H9 (cell line): ENCODE results near the gene RNF114. TPM values are rescaled to one million over a fixed set of nuclear protein-coding genes. Genes with fewer than 3 reads are reported as not detected.

Experiments
- DNase-seq: peaks from one replicate; pipeline ENCODE4 v3.0.0-alpha.2; 2017
- H2AFZ ChIP-seq: one replicate; pipeline ENCODE4 v1.6.1; 2013; ENCODE audit warnings: mild to moderate bottlenecking, low read length, control low read depth, moderate library complexity
- H2AK5ac ChIP-seq: 2 replicates; pipeline ENCODE4 v1.6.1; 2013; ENCODE audit warnings: low read length, control low read depth, mixed read lengths; ENCODE audit not compliant: insufficient read length
- H2BK120ac ChIP-seq: one replicate; pipeline ENCODE4 v1.6.1; 2013; ENCODE audit warnings: low read depth, mild to moderate bottlenecking, low read length, control low read depth, inconsistent platforms; ENCODE audit not compliant: poor library complexity, severe bottlenecking
- H2BK12ac ChIP-seq: 2 replicates; pipeline ENCODE4 v1.6.1; 2013; ENCODE audit warnings: low read length, control low read depth, mixed read lengths, low read depth; ENCODE audit not compliant: insufficient read length
- H2BK15ac ChIP-seq: 2 replicates; pipeline ENCODE4 v1.6.1; 2013; ENCODE audit warnings: low read depth, low read length, control low read depth
- H2BK20ac ChIP-seq: one replicate; pipeline ENCODE4 v1.6.1; 2013; ENCODE audit warnings: low read depth, mild to moderate bottlenecking, low read length, control low read depth, inconsistent platforms; ENCODE audit not compliant: poor library complexity, severe bottlenecking
- H2BK5ac ChIP-seq: 2 replicates; pipeline ENCODE4 v1.6.1; 2013; ENCODE audit warnings: low read length, control low read depth, mixed read lengths; ENCODE audit not compliant: insufficient read length
- H3K14ac ChIP-seq: 2 replicates; pipeline ENCODE4 v1.6.1; 2013; ENCODE audit warnings: low read length, control low read depth; ENCODE audit not compliant: insufficient read depth
- H3K18ac ChIP-seq: 2 replicates; pipeline ENCODE4 v1.6.1; 2013; ENCODE audit warnings: low read depth, mild to moderate bottlenecking, mixed read lengths, low read length, control low read depth; ENCODE audit not compliant: insufficient read length
- H3K23ac ChIP-seq: 2 replicates; pipeline ENCODE4 v1.6.1; 2013; ENCODE audit warnings: low read length, control low read depth, mixed read lengths, low read depth; ENCODE audit not compliant: insufficient read length
- H3K23me2 ChIP-seq: 2 replicates; pipeline ENCODE4 v1.6.1; 2013; ENCODE audit warnings: low read depth, mild to moderate bottlenecking, mixed read lengths, low read length, control low read depth; ENCODE audit not compliant: insufficient read length, poor library complexity, severe bottlenecking
- H3K27ac ChIP-seq: 2 replicates; pipeline ENCODE4 v1.5.1; 2013; ENCODE audit warnings: low read length, control low read depth, mixed read lengths, low read depth; ENCODE audit not compliant: insufficient read length
- H3K27me3 ChIP-seq: 2 replicates; pipeline ENCODE4 v1.6.1; 2013; ENCODE audit warnings: low read length, control low read depth, inconsistent platforms; ENCODE audit not compliant: insufficient read depth
- H3K4ac ChIP-seq: 2 replicates; pipeline ENCODE4 v1.6.1; 2013; ENCODE audit warnings: low read depth, mild to moderate bottlenecking, control low read depth, inconsistent platforms, low read length, moderate library complexity
- H3K4me1 ChIP-seq: 2 replicates; pipeline ENCODE4 v1.6.1; 2013; ENCODE audit warnings: low read length, control low read depth, inconsistent platforms; ENCODE audit not compliant: insufficient read depth
- H3K4me2 ChIP-seq: 2 replicates; pipeline ENCODE4 v1.6.1; 2013; ENCODE audit warnings: low read length, control low read depth, mixed read lengths; ENCODE audit not compliant: insufficient read length, insufficient read depth
- H3K56ac ChIP-seq: 2 replicates; pipeline ENCODE4 v1.6.1; 2013; ENCODE audit warnings: low read depth, mild to moderate bottlenecking, mixed read lengths, low read length, control low read depth; ENCODE audit not compliant: insufficient read length
- H3K79me1 ChIP-seq: 2 replicates; pipeline ENCODE4 v1.6.1; 2013; ENCODE audit warnings: low read depth, mild to moderate bottlenecking, moderate library complexity, low read length, control low read depth, inconsistent platforms; ENCODE audit not compliant: insufficient read depth, poor library complexity, severe bottlenecking
- H3K79me2 ChIP-seq: 2 replicates; pipeline ENCODE4 v1.6.1; 2013; ENCODE audit warnings: low read length, control low read depth, inconsistent platforms; ENCODE audit not compliant: insufficient read depth
- H3K9ac ChIP-seq: 2 replicates; pipeline ENCODE4 v1.6.1; 2013; ENCODE audit warnings: low read length, control low read depth, mixed read lengths; ENCODE audit not compliant: insufficient read length; ENCODE audit errors: extremely low read depth
- H3K9me3 ChIP-seq: one replicate; pipeline ENCODE4 v1.6.1; 2013; ENCODE audit warnings: low read depth, low read length, inconsistent platforms; ENCODE audit not compliant: control insufficient read depth
- H3T11ph ChIP-seq: one replicate; pipeline ENCODE4 v1.6.1; 2013; ENCODE audit warnings: mild to moderate bottlenecking, low read length, control low read depth, inconsistent platforms
- H4K20me1 ChIP-seq: one replicate; pipeline ENCODE4 v1.6.1; 2013; ENCODE audit not compliant: control insufficient read depth, insufficient read length, insufficient read depth
- H4K5ac ChIP-seq: 2 replicates; pipeline ENCODE4 v1.6.1; 2013; ENCODE audit warnings: low read depth, mild to moderate bottlenecking, mixed read lengths, low read length, control low read depth; ENCODE audit not compliant: insufficient read length
- H4K8ac ChIP-seq: replicated peaks from 2 replicates; pipeline ENCODE4 v1.6.1; 2013; ENCODE audit warnings: low read length, control low read depth, mixed read lengths, low read depth; ENCODE audit not compliant: insufficient read length
- H4K91ac ChIP-seq: 2 replicates; pipeline ENCODE4 v1.6.1; 2013; ENCODE audit warnings: low read depth, mild to moderate bottlenecking, moderate library complexity, mixed read lengths, low read length, control low read depth; ENCODE audit not compliant: insufficient read length
- H3K27ac Mint-ChIP-seq, 3 experiments: 2 replicates in 2 of 3; 3 replicates in 1 of 3; pipeline ENCODE4 v1.8.0; 2020 to 2021; ENCODE audit warnings: mixed read lengths in 3 of 3, mild to moderate bottlenecking in 1 of 3, moderate library complexity in 1 of 3
- H3K27me3 Mint-ChIP-seq: 2 replicates; pipeline ENCODE4 v1.8.0; 2021; ENCODE audit warnings: low read depth, mild to moderate bottlenecking, moderate library complexity, mixed read lengths
- H3K36me3 Mint-ChIP-seq, 3 experiments: 2 replicates in 2 of 3; 3 replicates in 1 of 3; pipeline ENCODE4 v1.8.0; 2020 to 2021; ENCODE audit warnings: low read depth in 3 of 3, mixed read lengths in 3 of 3; ENCODE audit not compliant: insufficient read depth in 1 of 3
- H3K4me1 Mint-ChIP-seq, 2 experiments: 2 replicates each; pipeline ENCODE4 v1.8.0; 2020; ENCODE audit warnings: mixed read lengths in 2 of 2
- H3K4me3 Mint-ChIP-seq, 2 experiments: 2 replicates in 1 of 2; 3 replicates in 1 of 2; pipeline ENCODE4 v1.8.0; 2020 to 2021; ENCODE audit warnings: mild to moderate bottlenecking in 2 of 2, mixed read lengths in 2 of 2, moderate library complexity in 1 of 2
- H3K9me3 Mint-ChIP-seq, 2 experiments: 2 replicates in 1 of 2; 3 replicates in 1 of 2; pipeline ENCODE4 v1.8.0; 2020; ENCODE audit warnings: mild to moderate bottlenecking in 2 of 2, mixed read lengths in 2 of 2, moderate library complexity in 1 of 2
- WGBS: extraction: QIAGEN DNeasy Blood & Tissue Kit; methylation state at CpG from one replicate; pipeline ENCODE4 v1.1.7; 2013; ENCODE audit warnings: missing lambda C conversion rate, low lambda C conversion rate, mixed read lengths; ENCODE audit not compliant: insufficient read length; ENCODE audit errors: extremely low coverage; 5-methylcytosine and 5-hydroxymethylcytosine counted together
- total RNA-seq: library from RNA; stranded (reverse); gene quantifications from 2 replicates; pipeline ENCODE4 v1.2.1, GENCODE V29; 2021
- TF ChIP-seq, protein P1 (sequence below): fragments of 200-600 bp; sonication (generic); conservative IDR thresholded peaks from 3 replicates; pipeline ENCODE4 v1.8.0; 2021; ENCODE audit warnings: antibody characterized with exemption, mild to moderate bottlenecking

RNF114 gene
- total RNA-seq, 1 experiment from 2014 or later = 75.5 TPM

DNA sequence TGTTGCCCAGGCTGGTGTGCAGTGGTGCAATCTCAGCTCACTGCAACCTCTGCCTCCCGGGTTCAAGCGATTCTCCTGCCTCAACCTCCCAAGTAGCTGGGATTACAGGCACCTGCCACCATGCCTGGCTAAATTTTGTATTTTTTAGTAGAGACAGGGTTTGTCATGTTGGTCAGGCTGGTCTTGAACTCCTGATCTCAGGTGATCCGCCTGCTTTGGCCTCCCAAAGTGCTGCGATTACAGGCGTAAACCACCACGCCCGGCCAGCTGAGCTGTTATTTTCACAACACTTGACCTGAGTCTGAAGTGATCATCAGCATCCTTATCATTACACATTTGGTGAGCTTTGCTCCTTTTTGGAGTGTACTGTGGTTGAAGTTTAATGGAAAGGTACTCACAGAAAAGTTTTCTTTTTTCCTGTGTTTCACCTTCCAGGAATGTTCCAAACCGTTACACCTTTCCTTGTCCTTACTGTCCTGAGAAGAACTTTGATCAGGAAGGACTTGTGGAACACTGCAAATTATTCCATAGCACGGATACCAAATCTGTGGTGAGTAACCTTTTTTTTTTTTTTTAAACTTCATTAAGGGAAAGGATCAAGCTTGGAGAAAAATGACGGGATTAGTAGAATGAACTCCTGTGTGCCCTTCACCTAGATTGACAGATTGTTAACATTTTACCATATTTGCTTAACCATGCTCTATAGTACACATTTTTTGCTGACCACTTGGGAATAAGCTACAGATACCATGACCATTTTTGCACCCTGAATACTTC lies 9.7 kb downstream of the RNF114 start:
- no peak overlapping the region for H3K27ac Mint-ChIP-seq
- H3K9ac ChIP-seq = no peak overlapping the region
- peaks cover 45 to 90% (median 80%) of the 10 kb centered on the region in 3 experiments; a peak in 6 of 7 replicates for H3K36me3 Mint-ChIP-seq
- H3K14ac ChIP-seq = no peak overlapping the region
- H2AK5ac ChIP-seq = no peak overlapping the region
- no peak overlapping the region for H2AFZ ChIP-seq
- no peak overlapping the region for H3K23ac ChIP-seq
- TF ChIP-seq, protein P1, sequence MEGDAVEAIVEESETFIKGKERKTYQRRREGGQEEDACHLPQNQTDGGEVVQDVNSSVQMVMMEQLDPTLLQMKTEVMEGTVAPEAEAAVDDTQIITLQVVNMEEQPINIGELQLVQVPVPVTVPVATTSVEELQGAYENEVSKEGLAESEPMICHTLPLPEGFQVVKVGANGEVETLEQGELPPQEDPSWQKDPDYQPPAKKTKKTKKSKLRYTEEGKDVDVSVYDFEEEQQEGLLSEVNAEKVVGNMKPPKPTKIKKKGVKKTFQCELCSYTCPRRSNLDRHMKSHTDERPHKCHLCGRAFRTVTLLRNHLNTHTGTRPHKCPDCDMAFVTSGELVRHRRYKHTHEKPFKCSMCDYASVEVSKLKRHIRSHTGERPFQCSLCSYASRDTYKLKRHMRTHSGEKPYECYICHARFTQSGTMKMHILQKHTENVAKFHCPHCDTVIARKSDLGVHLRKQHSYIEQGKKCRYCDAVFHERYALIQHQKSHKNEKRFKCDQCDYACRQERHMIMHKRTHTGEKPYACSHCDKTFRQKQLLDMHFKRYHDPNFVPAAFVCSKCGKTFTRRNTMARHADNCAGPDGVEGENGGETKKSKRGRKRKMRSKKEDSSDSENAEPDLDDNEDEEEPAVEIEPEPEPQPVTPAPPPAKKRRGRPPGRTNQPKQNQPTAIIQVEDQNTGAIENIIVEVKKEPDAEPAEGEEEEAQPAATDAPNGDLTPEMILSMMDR = no peak
- no peak overlapping the region for H4K91ac ChIP-seq
- H3K27ac ChIP-seq = no peak overlapping the region
- H3K27me3 ChIP-seq = no peaks in the 10 kb centered on the region
- H2BK20ac ChIP-seq = no peak overlapping the region
- no peak overlapping the region for H2BK12ac ChIP-seq
- H3K27me3 Mint-ChIP-seq = no peaks in the 10 kb centered on the region
- H3T11ph ChIP-seq = no peak overlapping the region
- H3K23me2 ChIP-seq = no peaks in the 10 kb centered on the region
- no peaks in the 10 kb centered on the region for H3K9me3 Mint-ChIP-seq
- H3K18ac ChIP-seq = no peak overlapping the region
- no peak overlapping the region for H2BK120ac ChIP-seq
- H3K4ac ChIP-seq = no peak overlapping the region
- peaks cover 0 to 6% of the 10 kb centered on the region in 2 experiments; a peak in 2 of 4 replicates for H3K4me1 Mint-ChIP-seq
- H4K20me1 ChIP-seq = no peaks in the 10 kb centered on the region
- WGBS = no CpG with 5 or more reads among the region's 10 CpGs
- H3K56ac ChIP-seq = no peak overlapping the region
- no peak for DNase-seq
- no peak overlapping the region for H2BK5ac ChIP-seq
- H4K8ac ChIP-seq = no peak overlapping the region
- H4K5ac ChIP-seq = no peak overlapping the region
- H3K4me2 ChIP-seq = no peak overlapping the region
- H3K4me3 Mint-ChIP-seq = no peak overlapping the region
- H2BK15ac ChIP-seq = no peak overlapping the region
- peaks cover 12% of the 10 kb centered on the region; the same call in 1 of the 2 replicates for H3K79me2 ChIP-seq
- H3K79me1 ChIP-seq = peaks cover 4% of the 10 kb centered on the region
- no peaks in the 10 kb centered on the region for H3K4me1 ChIP-seq
- no peaks in the 10 kb centered on the region for H3K9me3 ChIP-seq
